Parathyroid adenoma (tissue), 2 donors: ENCODE results near the gene PEX1.

ENCODE experiments used
- H2AFZ ChIP-seq: fragments of 300-600 bp; sonication (generic); one replicate; pipeline ENCODE4 v1.7.0; 2017; ENCODE audit warnings: antibody characterized with exemption, mild to moderate bottlenecking
- H3K27ac ChIP-seq: fragments of 300-600 bp; sonication (generic); one replicate; pipeline ENCODE4 v1.7.0; 2017
- H3K27me3 ChIP-seq: fragments of 300-600 bp; sonication (generic); one replicate; pipeline ENCODE4 v1.7.0; 2017; ENCODE audit warnings: low read length; ENCODE audit not compliant: control insufficient read depth, insufficient read depth
- H3K36me3 ChIP-seq: fragments of 300-600 bp; sonication (generic); one replicate; pipeline ENCODE4 v1.7.0; 2017; ENCODE audit warnings: low read length; ENCODE audit not compliant: control insufficient read depth, insufficient read depth
- H3K4me1 ChIP-seq: fragments of 300-600 bp; sonication (generic); one replicate; pipeline ENCODE4 v1.7.0; 2017; ENCODE audit warnings: control low read depth
- H3K4me2 ChIP-seq: fragments of 300-600 bp; sonication (generic); one replicate; pipeline ENCODE4 v1.7.0; 2017; ENCODE audit warnings: low read length
- H3K4me3 ChIP-seq: fragments of 300-600 bp; sonication (generic); one replicate; pipeline ENCODE4 v1.7.0; 2017; ENCODE audit warnings: low read depth, low read length
- H3K79me2 ChIP-seq: fragments of 300-600 bp; sonication (generic); one replicate; pipeline ENCODE4 v1.7.0; 2017; ENCODE audit warnings: control low read depth
- H3K9ac ChIP-seq: fragments of 300-600 bp; sonication (generic); one replicate; pipeline ENCODE4 v1.7.0; 2017; ENCODE audit warnings: mild to moderate bottlenecking
- H3K9me3 ChIP-seq: fragments of 300-600 bp; sonication (generic); one replicate; pipeline ENCODE4 v1.7.0; 2017; ENCODE audit warnings: low read length; ENCODE audit not compliant: control insufficient read depth
- CTCF ChIP-seq: fragments of 300-600 bp; sonication (generic); IDR thresholded peaks from one replicate; pipeline ENCODE4 v1.7.0; 2017; ENCODE audit warnings: antibody characterized with exemption, mild to moderate bottlenecking
- donor health status: primary hyperparathyroidism.

PEX1 gene

GRCh38 chr7:92513167-92513902, 15.0 kb downstream of the PEX1 start:
- no peak overlapping the region for H3K9ac ChIP-seq
- no peaks in the 10 kb centered on the region for H3K36me3 ChIP-seq
- TF ChIP-seq CTCF, result no peak
- H3K79me2 ChIP-seq, result no peaks in the 10 kb centered on the region
- no peak overlapping the region for H3K4me3 ChIP-seq
- no peak overlapping the region for H2AFZ ChIP-seq
- no peak overlapping the region for H3K4me2 ChIP-seq
- H3K4me1 ChIP-seq, result no peaks in the 10 kb centered on the region
- no peak overlapping the region for H3K27ac ChIP-seq
- no peaks in the 10 kb centered on the region for H3K27me3 ChIP-seq
- no peaks in the 10 kb centered on the region for H3K9me3 ChIP-seq

- Histone ChIP-seq H3K4me3 (no peak overlapping the region), H3K9me3 (no peaks in the 10 kb centered on the region), H3K9ac (no peak overlapping the region), H2AFZ (no peak overlapping the region), H3K27me3 (no peaks in the 10 kb centered on the region), H3K4me1 (no peaks in the 10 kb centered on the region), H3K36me3 (no peaks in the 10 kb centered on the region), H3K4me2 (no peak overlapping the region), H3K79me2 (no peaks in the 10 kb centered on the region), H3K27ac (no peak overlapping the region)
- no peak for TF ChIP-seq CTCF
These were observed 19.4 kb downstream of the PEX1 start for GRCh38 chr7:92508946-92509345.

GRCh38 chr7:92506363-92506762, 22.0 kb downstream of the PEX1 start:
- H3K9me3 ChIP-seq, result no peaks in the 10 kb centered on the region
- no peaks in the 10 kb centered on the region for H3K79me2 ChIP-seq
- TF ChIP-seq CTCF, result no peak
- H3K27me3 ChIP-seq, result no peaks in the 10 kb centered on the region
- no peak overlapping the region for H3K4me2 ChIP-seq
- H2AFZ ChIP-seq, result no peak overlapping the region
- H3K4me1 ChIP-seq, result no peaks in the 10 kb centered on the region
- no peak overlapping the region for H3K4me3 ChIP-seq
- no peak overlapping the region for H3K27ac ChIP-seq
- H3K36me3 ChIP-seq, result no peaks in the 10 kb centered on the region
- no peak overlapping the region for H3K9ac ChIP-seq

- Histone ChIP-seq H3K9me3 (no peaks in the 10 kb centered on the region), H3K9ac (no peak overlapping the region), H3K4me2 (no peak overlapping the region), H3K4me3 (no peak overlapping the region), H3K4me1 (no peaks in the 10 kb centered on the region), H3K27ac (no peak overlapping the region), H3K27me3 (no peaks in the 10 kb centered on the region), H3K79me2 (no peaks in the 10 kb centered on the region), H2AFZ (no peak overlapping the region), H3K36me3 (no peaks in the 10 kb centered on the region)
- TF ChIP-seq CTCF, result no peak
These were observed 23.8 kb downstream of the PEX1 start for GRCh38 chr7:92504563-92504962.

GRCh38 chr7:92503767-92504166, 24.6 kb downstream of the PEX1 start:
- TF ChIP-seq CTCF, result no peak
- H2AFZ ChIP-seq, result no peak overlapping the region
- no peaks in the 10 kb centered on the region for H3K79me2 ChIP-seq
- H3K4me2 ChIP-seq, result no peak overlapping the region
- no peak overlapping the region for H3K4me3 ChIP-seq
- no peaks in the 10 kb centered on the region for H3K9me3 ChIP-seq
- no peaks in the 10 kb centered on the region for H3K4me1 ChIP-seq
- no peaks in the 10 kb centered on the region for H3K27me3 ChIP-seq
- H3K36me3 ChIP-seq, result no peaks in the 10 kb centered on the region
- no peak overlapping the region for H3K27ac ChIP-seq
- no peak overlapping the region for H3K9ac ChIP-seq
